SK-N-SH (cell line): ENCODE results near the gene DPF3. TPM values are rescaled to one million over a fixed set of nuclear protein-coding genes. Genes with fewer than 3 reads are reported as not detected.

ENCODE experiments used
- CTCF ChIA-PET: fragments of 300-600, 350-600 bp; formaldehyde crosslinking; extraction: SDS; loops from one replicate; lab custom pipeline; 2021; lab: Yijun Ruan, JAX
- POLR2A ChIA-PET: fragments of 350-600 bp; sonication (Branson Sonifier 250); formaldehyde crosslinking; extraction: SDS; loops from one replicate; lab custom pipeline; 2020; ENCODE audit warnings: antibody characterized with exemption, inconsistent platforms; lab: Yijun Ruan, JAX
- DNase-seq: peaks from one replicate; pipeline ENCODE4 v3.0.0; 2012
- H2AFZ ChIP-seq: fragments of 200-600 bp; sonication (generic); 2 replicates; pipeline ENCODE4 v1.8.1; 2016; ENCODE audit warnings: antibody characterized with exemption, mild to moderate bottlenecking, low read depth
- H3F3A ChIP-seq: fragments of 200-600 bp; sonication (generic); replicated peaks from 2 replicates; pipeline ENCODE3; 2016; ENCODE audit warnings: antibody characterized with exemption, mild to moderate bottlenecking; ENCODE audit not compliant: insufficient read depth
- H3K27ac ChIP-seq, 2 experiments: fragments of 200-500 bp in 1 of 2; fragments of 200-600 bp in 1 of 2; sonication (Bioruptor generic) in 1 of 2; sonication (generic), shearing (Covaris generic) in 1 of 2; 2 replicates each; pipeline versions ENCODE4 v1.5.1 to v1.6.1; 2014 to 2016; ENCODE audit warnings: low read depth in 2 of 2, inconsistent platforms in 1 of 2, low read length in 1 of 2, mild to moderate bottlenecking in 1 of 2, mixed read lengths in 1 of 2
- H3K27me3 ChIP-seq: fragments of 200-600 bp; sonication (generic), shearing (Covaris generic); 2 replicates; pipeline ENCODE4 v1.6.1; 2016; ENCODE audit warnings: mixed run types; ENCODE audit not compliant: insufficient read depth
- H3K36me3 ChIP-seq, 2 experiments: fragments of 200-500 bp in 1 of 2; fragments of 200-600 bp in 1 of 2; sonication (Bioruptor generic) in 1 of 2; sonication (generic) in 1 of 2; replicated peaks in 1 of 2; 2 replicates each; pipeline versions ENCODE3 to v1.5.1; 2014 to 2016; ENCODE audit warnings: low read length in 1 of 2, mild to moderate bottlenecking in 1 of 2; ENCODE audit not compliant: insufficient read depth in 2 of 2, control insufficient read depth in 1 of 2
- H3K4me1 ChIP-seq, 2 experiments: fragments of 200-500 bp in 1 of 2; fragments of 200-600 bp in 1 of 2; sonication (Bioruptor generic) in 1 of 2; sonication (generic), shearing (Covaris generic) in 1 of 2; 2 replicates each; pipeline versions ENCODE4 v1.5.1 to v1.6.1; 2014 to 2016; ENCODE audit warnings: low read depth in 1 of 2, low read length in 1 of 2, mixed run types in 1 of 2; ENCODE audit not compliant: insufficient read depth in 2 of 2, control insufficient read depth in 1 of 2
- H3K4me2 ChIP-seq: fragments of 200-600 bp; sonication (generic), shearing (Covaris generic); 2 replicates; pipeline ENCODE4 v1.6.1; 2017; ENCODE audit warnings: mixed run types
- H3K4me3 ChIP-seq, 2 experiments: fragments of 200-500 bp in 1 of 2; fragments of 200-600 bp in 1 of 2; sonication (Bioruptor generic) in 1 of 2; sonication (generic), shearing (Covaris generic) in 1 of 2; 2 replicates each; pipeline versions ENCODE4 v1.5.1 to v1.8.1; 2014 to 2016; ENCODE audit warnings: low read depth in 2 of 2, inconsistent platforms in 1 of 2, low read length in 1 of 2, mild to moderate bottlenecking in 1 of 2, mixed read lengths in 1 of 2, moderate library complexity in 1 of 2
- H3K79me2 ChIP-seq: fragments of 200-600 bp; sonication (generic); 2 replicates; pipeline ENCODE4 v1.8.1; 2017; ENCODE audit warnings: mild to moderate bottlenecking; ENCODE audit not compliant: insufficient read depth
- H3K9ac ChIP-seq: fragments of 200-600 bp; sonication (generic); 2 replicates; pipeline ENCODE4 v1.6.1; 2017; ENCODE audit warnings: mixed run types
- H3K9me2 ChIP-seq: fragments of 200-600 bp; sonication (generic); 2 replicates; pipeline ENCODE4 v1.6.1; 2017; ENCODE audit warnings: mixed run types
- H3K9me3 ChIP-seq: fragments of 200-600 bp; sonication (generic); 2 replicates; pipeline ENCODE4 v1.6.1; 2017; ENCODE audit warnings: mixed run types, mild to moderate bottlenecking, moderate library complexity
- H4K20me1 ChIP-seq: fragments of 200-600 bp; sonication (generic); 2 replicates; pipeline ENCODE4 v1.6.1; 2017; ENCODE audit warnings: mild to moderate bottlenecking, mixed run types; ENCODE audit not compliant: insufficient read depth
- CHD2 ChIP-seq: fragments of 150-350 bp; IDR thresholded peaks from 2 replicates; pipeline ENCODE4 v1.6.1; 2018; ENCODE audit warnings: low read length; ENCODE audit not compliant: partially characterized antibody
- EP300 ChIP-seq, 2 experiments: IDR thresholded peaks; 2 replicates each; pipeline versions ENCODE4 v1.4.0 to v1.6.1; 2012; ENCODE audit warnings: borderline replicate concordance in 1 of 2, low read depth in 1 of 2, low read length in 1 of 2
- EZH2phosphoT487 ChIP-seq: fragments of 200-600 bp; sonication (generic); IDR thresholded peaks from 2 replicates; pipeline ENCODE4 v1.6.1; 2017; ENCODE audit warnings: low read depth, mixed run types, mild to moderate bottlenecking, antibody characterized with exemption, moderate library complexity, borderline replicate concordance
- FOSL2 ChIP-seq: IDR thresholded peaks from 2 replicates; pipeline ENCODE4 v1.4.0; 2012; ENCODE audit warnings: low read depth, mild to moderate bottlenecking, moderate library complexity, borderline replicate concordance
- FOXJ3 ChIP-seq: sonication (generic); formaldehyde crosslinking; IDR thresholded peaks from 2 replicates; pipeline ENCODE4 v1.5.1; 2020; ENCODE audit warnings: mild to moderate bottlenecking, missing genetic modification reagents
- GABPA ChIP-seq: IDR thresholded peaks from 2 replicates; pipeline ENCODE4 v1.4.0; 2012; ENCODE audit warnings: low read depth, mild to moderate bottlenecking
- JUND ChIP-seq: IDR thresholded peaks from 2 replicates; pipeline ENCODE4 v1.4.0; 2012
- MAX ChIP-seq: IDR thresholded peaks from 2 replicates; pipeline ENCODE4 v1.4.0; 2012; ENCODE audit warnings: low read depth
- RAD21 ChIP-seq: IDR thresholded peaks from 2 replicates; pipeline ENCODE4 v1.6.1; 2012; ENCODE audit warnings: mild to moderate bottlenecking, low read length
- REST ChIP-seq: IDR thresholded peaks from 2 replicates; pipeline ENCODE4 v1.6.1; 2012; ENCODE audit warnings: mild to moderate bottlenecking, low read depth, low read length, moderate library complexity
- RFX5 ChIP-seq: IDR thresholded peaks from 2 replicates; pipeline ENCODE4 v1.6.1; 2012; ENCODE audit warnings: mild to moderate bottlenecking, improper control_type of control experiment, low read length
- RXRA ChIP-seq: IDR thresholded peaks from 2 replicates; pipeline ENCODE4 v1.4.0; 2012; ENCODE audit warnings: low read depth, mild to moderate bottlenecking, borderline replicate concordance
- SMC3 ChIP-seq: IDR thresholded peaks from 2 replicates; pipeline ENCODE4 v1.6.1; 2012; ENCODE audit warnings: low read depth, low read length, improper control_type of control experiment
- TCF12 ChIP-seq: IDR thresholded peaks from 2 replicates; pipeline ENCODE4 v1.4.0; 2012
- TEAD4 ChIP-seq: IDR thresholded peaks from 2 replicates; pipeline ENCODE4 v1.4.0; 2012; ENCODE audit warnings: mild to moderate bottlenecking, borderline replicate concordance; ENCODE audit not compliant: insufficient read depth
- YY1 ChIP-seq: IDR thresholded peaks from 2 replicates; pipeline ENCODE4 v1.4.0; 2012; ENCODE audit warnings: low read depth, mild to moderate bottlenecking
- whole genome bisulfite sequencing: methylation state at CpG from one replicate; pipeline ENCODE4 v1.1.6; 2017; ENCODE audit warnings: low lambda C conversion rate; 5-methylcytosine and 5-hydroxymethylcytosine counted together
- polyA plus RNA-seq, 3 experiments: library from polyadenylated mRNA; depleted of rRNA; stranded (reverse); fragments of >200 nt; gene quantifications; 2 replicates each; pipeline ENCODE4 v1.2.3, GENCODE V29; 2012
- TF ChIP-seq, protein P1 (sequence below): fragments of 150-350 bp; IDR thresholded peaks from 2 replicates; pipeline ENCODE4 v1.6.1; 2017; ENCODE audit warnings: antibody characterized with exemption, low read length, low read depth, borderline replicate concordance
- TF ChIP-seq, protein P2 (sequence below): IDR thresholded peaks from 2 replicates; pipeline ENCODE4 v1.4.0; 2012; ENCODE audit warnings: low read depth, borderline replicate concordance
- TF ChIP-seq, protein P3 (sequence below): fragments of 150-350 bp; IDR thresholded peaks from 2 replicates; pipeline ENCODE4 v1.6.1; 2016; ENCODE audit warnings: mild to moderate bottlenecking, low read depth, low read length
- TF ChIP-seq, protein P4 (sequence below): fragments of 200-600 bp; sonication (generic); IDR thresholded peaks from 2 replicates; pipeline ENCODE4 v1.6.1; 2017; ENCODE audit warnings: antibody characterized with exemption, mild to moderate bottlenecking, moderate library complexity
- TF ChIP-seq, protein P5 (sequence below): IDR thresholded peaks from 2 replicates; pipeline ENCODE4 v1.4.0; 2012; ENCODE audit warnings: low read depth, borderline replicate concordance

The DPF3 gene
- polyA plus RNA-seq, 1 of the 3 experiments (the other 2 are of a cell fraction), result 2.8 TPM

DNA sequence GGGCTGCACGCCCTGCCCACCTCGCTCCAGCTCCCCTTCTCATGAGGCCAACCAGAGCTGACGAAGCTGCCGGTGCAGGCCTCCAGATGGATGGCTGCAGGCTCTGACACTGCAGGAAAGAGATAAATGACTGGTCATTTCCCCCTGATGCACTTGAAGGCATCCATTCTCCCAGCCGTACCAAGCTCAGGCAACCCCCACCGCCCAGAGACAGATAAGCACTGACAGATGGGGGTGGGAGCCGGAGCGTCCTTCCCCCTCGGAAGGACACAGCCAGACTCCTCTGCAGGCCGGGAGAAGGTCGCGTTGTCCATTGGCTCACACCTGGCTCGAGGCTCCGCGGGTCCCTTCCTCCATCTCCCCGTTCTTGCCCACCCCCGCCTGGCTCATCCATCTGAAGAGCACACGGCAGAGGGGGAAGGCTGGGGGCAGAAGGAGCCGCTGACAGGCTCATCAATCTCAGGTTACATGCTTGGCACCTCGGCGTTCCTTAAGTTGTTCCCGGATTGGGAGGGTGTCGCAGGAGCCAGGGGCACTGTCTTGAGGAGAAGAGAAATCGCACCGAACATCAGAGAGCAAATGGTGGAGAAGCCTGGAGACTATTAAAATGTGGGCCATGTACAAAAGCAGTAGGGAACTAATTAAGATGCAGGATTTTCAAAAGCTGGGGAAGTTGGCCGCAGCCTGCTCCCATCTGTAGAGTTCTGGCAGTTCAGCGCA, 151.6 kb downstream of the DPF3 start:
- Histone ChIP-seq H3K4me3 (no peak overlapping the region), H3K9me3 (no peaks in the 10 kb centered on the region), H3K9me2 (no peaks in the 10 kb centered on the region), H3K4me2 (no peak overlapping the region), H4K20me1 (no peaks in the 10 kb centered on the region), H3K27me3 (no peaks in the 10 kb centered on the region), H3K79me2 (no peaks in the 10 kb centered on the region), H3K36me3 (no peaks in the 10 kb centered on the region), H2AFZ (no peak overlapping the region), H3K27ac (peak overlapping the region in 1 of 2 experiments; percentile 88; a peak in 2 of 4 replicates), H3K4me1 (peaks cover 27 to 71% of the 10 kb centered on the region in 2 experiments), H3F3A (peaks cover 11% of the 10 kb centered on the region), H3K9ac (no peak overlapping the region)
- POLR2A ChIA-PET, result interaction anchor here (0.5 kb wide), 1 partner anchor 161 kb away, joined by 4 read pairs; no protein-coding TSS in a partner anchor
- peak; percentile 86 for DNase-seq
- 72% methylated on average over 21 of the region's 27 CpGs for WGBS
- CTCF ChIA-PET, result interaction anchor here (1.6 kb wide), 1 partner anchor 228 kb away, joined by 6 read pairs; no protein-coding TSS in a partner anchor
- TF ChIP-seq RAD21, result peak; percentile 31; the same call in 1 of the 2 replicates
- TF ChIP-seq EP300 (IDR thresholded peaks at IDR 0.05; ENCODE audit: borderline replicate concordance in 1 of 2, low read depth in 1 of 2, low read length in 1 of 2), result peak in 1 of 2 experiments; percentile 85; a peak in 2 of 4 replicates
- TF ChIP-seq, protein P1, sequence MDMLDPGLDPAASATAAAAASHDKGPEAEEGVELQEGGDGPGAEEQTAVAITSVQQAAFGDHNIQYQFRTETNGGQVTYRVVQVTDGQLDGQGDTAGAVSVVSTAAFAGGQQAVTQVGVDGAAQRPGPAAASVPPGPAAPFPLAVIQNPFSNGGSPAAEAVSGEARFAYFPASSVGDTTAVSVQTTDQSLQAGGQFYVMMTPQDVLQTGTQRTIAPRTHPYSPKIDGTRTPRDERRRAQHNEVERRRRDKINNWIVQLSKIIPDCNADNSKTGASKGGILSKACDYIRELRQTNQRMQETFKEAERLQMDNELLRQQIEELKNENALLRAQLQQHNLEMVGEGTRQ, result no peak
- peak; percentile 48; the same call in 1 of the 2 replicates for TF ChIP-seq RFX5
- TF ChIP-seq FOXJ3, result peak; percentile 70; the same call in 1 of the 2 replicates
- TF ChIP-seq, protein P2, sequence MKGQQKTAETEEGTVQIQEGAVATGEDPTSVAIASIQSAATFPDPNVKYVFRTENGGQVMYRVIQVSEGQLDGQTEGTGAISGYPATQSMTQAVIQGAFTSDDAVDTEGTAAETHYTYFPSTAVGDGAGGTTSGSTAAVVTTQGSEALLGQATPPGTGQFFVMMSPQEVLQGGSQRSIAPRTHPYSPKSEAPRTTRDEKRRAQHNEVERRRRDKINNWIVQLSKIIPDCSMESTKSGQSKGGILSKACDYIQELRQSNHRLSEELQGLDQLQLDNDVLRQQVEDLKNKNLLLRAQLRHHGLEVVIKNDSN, result no peak
- TF ChIP-seq FOSL2, result no peak
- no peak for TF ChIP-seq MAX
- no peak for TF ChIP-seq YY1
- TF ChIP-seq TCF12, result 0 out of 2 replicates have a peak, but pooled peaks have one; percentile 17
- TF ChIP-seq, protein P3, sequence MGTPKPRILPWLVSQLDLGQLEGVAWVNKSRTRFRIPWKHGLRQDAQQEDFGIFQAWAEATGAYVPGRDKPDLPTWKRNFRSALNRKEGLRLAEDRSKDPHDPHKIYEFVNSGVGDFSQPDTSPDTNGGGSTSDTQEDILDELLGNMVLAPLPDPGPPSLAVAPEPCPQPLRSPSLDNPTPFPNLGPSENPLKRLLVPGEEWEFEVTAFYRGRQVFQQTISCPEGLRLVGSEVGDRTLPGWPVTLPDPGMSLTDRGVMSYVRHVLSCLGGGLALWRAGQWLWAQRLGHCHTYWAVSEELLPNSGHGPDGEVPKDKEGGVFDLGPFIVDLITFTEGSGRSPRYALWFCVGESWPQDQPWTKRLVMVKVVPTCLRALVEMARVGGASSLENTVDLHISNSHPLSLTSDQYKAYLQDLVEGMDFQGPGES, result no peak
- TF ChIP-seq TEAD4, result no peak
- TF ChIP-seq JUND, result no peak
- TF ChIP-seq CHD2, result peak; percentile 90
- TF ChIP-seq GABPA, result no peak
- TF ChIP-seq, protein P4, sequence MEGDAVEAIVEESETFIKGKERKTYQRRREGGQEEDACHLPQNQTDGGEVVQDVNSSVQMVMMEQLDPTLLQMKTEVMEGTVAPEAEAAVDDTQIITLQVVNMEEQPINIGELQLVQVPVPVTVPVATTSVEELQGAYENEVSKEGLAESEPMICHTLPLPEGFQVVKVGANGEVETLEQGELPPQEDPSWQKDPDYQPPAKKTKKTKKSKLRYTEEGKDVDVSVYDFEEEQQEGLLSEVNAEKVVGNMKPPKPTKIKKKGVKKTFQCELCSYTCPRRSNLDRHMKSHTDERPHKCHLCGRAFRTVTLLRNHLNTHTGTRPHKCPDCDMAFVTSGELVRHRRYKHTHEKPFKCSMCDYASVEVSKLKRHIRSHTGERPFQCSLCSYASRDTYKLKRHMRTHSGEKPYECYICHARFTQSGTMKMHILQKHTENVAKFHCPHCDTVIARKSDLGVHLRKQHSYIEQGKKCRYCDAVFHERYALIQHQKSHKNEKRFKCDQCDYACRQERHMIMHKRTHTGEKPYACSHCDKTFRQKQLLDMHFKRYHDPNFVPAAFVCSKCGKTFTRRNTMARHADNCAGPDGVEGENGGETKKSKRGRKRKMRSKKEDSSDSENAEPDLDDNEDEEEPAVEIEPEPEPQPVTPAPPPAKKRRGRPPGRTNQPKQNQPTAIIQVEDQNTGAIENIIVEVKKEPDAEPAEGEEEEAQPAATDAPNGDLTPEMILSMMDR, result no peak
- peak; percentile 5; the same call in 1 of the 2 replicates for TF ChIP-seq SMC3
- TF ChIP-seq RXRA, result no peak
- TF ChIP-seq, protein P5, sequence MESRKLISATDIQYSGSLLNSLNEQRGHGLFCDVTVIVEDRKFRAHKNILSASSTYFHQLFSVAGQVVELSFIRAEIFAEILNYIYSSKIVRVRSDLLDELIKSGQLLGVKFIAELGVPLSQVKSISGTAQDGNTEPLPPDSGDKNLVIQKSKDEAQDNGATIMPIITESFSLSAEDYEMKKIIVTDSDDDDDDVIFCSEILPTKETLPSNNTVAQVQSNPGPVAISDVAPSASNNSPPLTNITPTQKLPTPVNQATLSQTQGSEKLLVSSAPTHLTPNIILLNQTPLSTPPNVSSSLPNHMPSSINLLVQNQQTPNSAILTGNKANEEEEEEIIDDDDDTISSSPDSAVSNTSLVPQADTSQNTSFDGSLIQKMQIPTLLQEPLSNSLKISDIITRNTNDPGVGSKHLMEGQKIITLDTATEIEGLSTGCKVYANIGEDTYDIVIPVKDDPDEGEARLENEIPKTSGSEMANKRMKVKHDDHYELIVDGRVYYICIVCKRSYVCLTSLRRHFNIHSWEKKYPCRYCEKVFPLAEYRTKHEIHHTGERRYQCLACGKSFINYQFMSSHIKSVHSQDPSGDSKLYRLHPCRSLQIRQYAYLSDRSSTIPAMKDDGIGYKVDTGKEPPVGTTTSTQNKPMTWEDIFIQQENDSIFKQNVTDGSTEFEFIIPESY, result no peak
- TF ChIP-seq REST, result no peak
- TF ChIP-seq EZH2phosphoT487, result no peak
